Heart right ventricle (tissue), 16 donors: ENCODE results near the gene KRTAP10-3. TPM values are rescaled to one million over a fixed set of nuclear protein-coding genes. Genes with fewer than 3 reads are reported as not detected.
"Not testable (repeated sequence)": the region's sequence is repeated elsewhere in the genome, so short reads cannot be mapped to it uniquely, and the experiment has no call there.

ENCODE experiments used
- ATAC-seq, 8 donors: fragments of 200-7000 bp; cut with Tn5 transposase; one replicate each; pipeline ENCODE4 v1.9.1; 2020; ENCODE audit warnings: mild to moderate bottlenecking in 8 of 8, moderate library complexity in 8 of 8, moderate number of reproducible peaks in 1 of 8
- DNase-seq, 2 donors: peaks; one replicate each; pipeline ENCODE4 v3.0.0-alpha.2; 2020
- H3K27ac ChIP-seq, 10 donors: fragments of 200-600 bp; sonication (generic) in 2 of 10; one replicate each; pipeline versions ENCODE4 v1.5.0 to v1.8.0; 2020 to 2022; ENCODE audit warnings: mild to moderate bottlenecking in 3 of 10
- H3K27me3 ChIP-seq, 7 donors: fragments of 200-600 bp; one replicate each; pipeline ENCODE4 v1.8.0; 2021 to 2022; ENCODE audit warnings: mild to moderate bottlenecking in 2 of 7
- H3K36me3 ChIP-seq, 9 donors: fragments of 200-600 bp; sonication (generic) in 1 of 9; one replicate each; pipeline versions ENCODE4 v1.5.0 to v1.8.0; 2020 to 2022; ENCODE audit warnings: mild to moderate bottlenecking in 2 of 9
- H3K4me1 ChIP-seq, 9 donors: fragments of 200-600 bp; sonication (generic) in 1 of 9; one replicate each; pipeline versions ENCODE4 v1.5.0 to v1.8.0; 2020 to 2022; ENCODE audit warnings: mild to moderate bottlenecking in 4 of 9
- H3K4me3 ChIP-seq, 10 donors: fragments of 200-600 bp; sonication (generic) in 2 of 10; one replicate each; pipeline versions ENCODE4 v1.5.0 to v1.8.0; 2020 to 2022; ENCODE audit warnings: mild to moderate bottlenecking in 7 of 10, moderate library complexity in 2 of 10
- H3K9me3 ChIP-seq, 11 donors: fragments of 200-600 bp in 10 of 11; sonication (generic) in 2 of 11; one replicate each; pipeline versions ENCODE4 v1.5.0 to v1.8.0; 2013 to 2022; ENCODE audit warnings: mild to moderate bottlenecking in 2 of 11, control low read depth in 1 of 11, moderate library complexity in 1 of 11
- CTCF ChIP-seq, 9 donors: fragments of 200-600 bp; sonication (generic) in 2 of 9; IDR thresholded peaks; one replicate each; pipeline versions ENCODE4 v1.5.0 to v1.8.0; 2021 to 2022; ENCODE audit warnings: antibody characterized with exemption in 9 of 9, mild to moderate bottlenecking in 5 of 9, moderate library complexity in 1 of 9
- WGBS, 2 donors: extraction: QIAGEN DNeasy Blood & Tissue Kit; methylation state at CpG; one replicate each; pipeline ENCODE4 v1.1.7; 2013; ENCODE audit warnings: inconsistent platforms in 1 of 2; 5-methylcytosine and 5-hydroxymethylcytosine counted together
- intact Hi-C, 10 donors: fragments of 100-400 bp; cut with DNase I; formaldehyde crosslinking; loops; one replicate each; pipeline versions ENCODE4 v1.11.1 to v1.14.2; 2022
- polyA plus RNA-seq, 2 donors: library from polyadenylated mRNA; stranded (reverse); fragments of 200-250 nt; gene quantifications; one replicate each; pipeline ENCODE4 v1.2.3, GENCODE V29; 2013
- total RNA-seq, 10 donors: library from RNA; stranded (reverse); fragmentation: NEBNext Ultra II Directional in 3 of 10; extraction: Animal tissue kit (Norgen Biotek cat#: 25700) in 3 of 10; gene quantifications; one replicate each; pipeline versions ENCODE4 v1.2.1 to v1.2.4, GENCODE V29; 2021 to 2023
- donor health status: Arrhythmogenic right ventricular cardiomyopathy.
- donor health status: ischemic (EF 13 %, LVEDD 7.1; RV severe dilation, severe dysfunction).
- donor health status: healthy with polysubstance abuse.
- donor health status: DM: no; HTN: yes; CAD: no.
- donor health status: DM: no; HTN: no; CAD: no.
- donor health status: ischemic (EF 25% LVEDD 6.9; RV normal size, moderate dysfunction).
- donor health status: ischemic (EF 25% LVEDD 5.7; RV mildly dilated, moderate dysfunction).
- donor health status: healthy.
- donor health status: DM: yes; HTN: yes; CAD: no.
- donor health status: Ischemic cardiomyopathy.
- donor health status: ischemic (EF 35%, LVEDD 5.7; RV mildly dilated, moderate dysfunction).
- donor health status: nonischemic (EF 11% LVEDD 7.7; RV severe dilation, severe dysfunction).
- donor health status: DM: yes; HTN: yes; CAD: no.
- donor health status: PGD.
- donor health status: ischemic (EF 29% LVEDD 5.4; RV normal size, mild dysfunction).
- donor health status: nonischemic (EF 23%, LVEDD 6.1; RV moderate dilation, normal function).

KRTAP10-3 gene
- total and polyA plus RNA-seq, 12 donors: not detected

DNA sequence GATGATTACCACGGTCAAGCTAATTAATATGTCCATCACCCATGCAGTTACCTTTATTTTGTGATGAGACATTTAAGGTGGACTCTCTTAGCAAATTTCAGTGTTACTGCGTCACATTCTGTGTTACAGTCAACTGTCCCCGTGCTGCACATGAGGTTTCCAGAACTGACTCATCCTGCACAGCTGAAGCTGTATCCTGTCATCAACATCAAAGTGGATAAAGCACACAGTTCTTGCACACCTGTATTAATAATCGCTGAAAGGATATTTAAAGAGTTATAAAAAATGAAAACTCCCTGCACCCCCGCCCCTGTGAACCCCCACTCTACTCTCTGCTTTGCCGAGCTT lies 25.2 kb upstream of the KRTAP10-3 start:
- 71% methylated on average over 6 of the region's 6 CpGs for WGBS, 2 donors
- peaks cover 0 to 61% (median 22%) of the 10 kb centered on the region in 7 donors for H3K27me3 ChIP-seq
- H3K36me3 ChIP-seq: no peaks in the 10 kb centered on the region
- H3K4me3 ChIP-seq: no peak overlapping the region
- peaks cover 0 to 33% (median 3%) of the 10 kb centered on the region in 11 donors for H3K9me3 ChIP-seq
- no peak for TF ChIP-seq CTCF (IDR thresholded peaks at IDR 0.05)
- ATAC-seq: no peak
- intact Hi-C loops: no loop called here
- no peak for DNase-seq
- H3K4me1 ChIP-seq: no peaks in the 10 kb centered on the region
- H3K27ac ChIP-seq: no peak overlapping the region

GRCh38 chr21:44583089-44583799 lies 24.6 kb upstream of the KRTAP10-3 start:
- Histone ChIP-seq H3K4me3 (no peak overlapping the region), H3K9me3 (peaks cover 0 to 33% (median 3%) of the 10 kb centered on the region in 11 donors), H3K27ac (no peak overlapping the region), H3K4me1 (no peaks in the 10 kb centered on the region), H3K27me3 (peaks cover 0 to 61% (median 22%) of the 10 kb centered on the region in 7 donors), H3K36me3 (no peaks in the 10 kb centered on the region)
- no peak for DNase-seq
- intact Hi-C loops: no loop called here
- TF ChIP-seq CTCF (IDR thresholded peaks at IDR 0.05): no peak
- peak in 3 of 8 donors; percentile 66 to 78 (median 71) for ATAC-seq
- WGBS, 2 donors: 9 to 17% methylated on average over 11 of the region's 11 CpGs

GRCh38 chr21:44582055-44582454 lies 23.5 kb upstream of the KRTAP10-3 start:
- no peaks in the 10 kb centered on the region for H3K36me3 ChIP-seq
- peaks cover 0 to 41% (median 11%) of the 10 kb centered on the region in 11 donors for H3K9me3 ChIP-seq
- WGBS, 2 donors: 51 to 63% methylated on average over 15 of the region's 15 CpGs
- no peak overlapping the region for H3K27ac ChIP-seq
- ATAC-seq: no peak
- H3K4me1 ChIP-seq: no peaks in the 10 kb centered on the region
- DNase-seq: no peak
- H3K27me3 ChIP-seq: peaks cover 0 to 58% (median 22%) of the 10 kb centered on the region in 7 donors
- intact Hi-C loops: no loop called here
- no peak for TF ChIP-seq CTCF (IDR thresholded peaks at IDR 0.05)
- H3K4me3 ChIP-seq: no peak overlapping the region

GRCh38 chr21:44581158-44581557 lies 22.6 kb upstream of the KRTAP10-3 start:
- TF ChIP-seq CTCF (IDR thresholded peaks at IDR 0.05): no peak
- Histone ChIP-seq H3K36me3 (no peaks in the 10 kb centered on the region), H3K27me3 (peaks cover 0 to 50% (median 17%) of the 10 kb centered on the region in 7 donors), H3K4me1 (no peaks in the 10 kb centered on the region), H3K27ac (no peak overlapping the region), H3K9me3 (peaks cover 0 to 44% (median 18%) of the 10 kb centered on the region in 11 donors), H3K4me3 (no peak overlapping the region)
- ATAC-seq: no peak
- intact Hi-C loops: no loop called here
- DNase-seq: no peak
- 84 to 89% methylated on average over 3 of the region's 3 CpGs for WGBS, 2 donors

DNA sequence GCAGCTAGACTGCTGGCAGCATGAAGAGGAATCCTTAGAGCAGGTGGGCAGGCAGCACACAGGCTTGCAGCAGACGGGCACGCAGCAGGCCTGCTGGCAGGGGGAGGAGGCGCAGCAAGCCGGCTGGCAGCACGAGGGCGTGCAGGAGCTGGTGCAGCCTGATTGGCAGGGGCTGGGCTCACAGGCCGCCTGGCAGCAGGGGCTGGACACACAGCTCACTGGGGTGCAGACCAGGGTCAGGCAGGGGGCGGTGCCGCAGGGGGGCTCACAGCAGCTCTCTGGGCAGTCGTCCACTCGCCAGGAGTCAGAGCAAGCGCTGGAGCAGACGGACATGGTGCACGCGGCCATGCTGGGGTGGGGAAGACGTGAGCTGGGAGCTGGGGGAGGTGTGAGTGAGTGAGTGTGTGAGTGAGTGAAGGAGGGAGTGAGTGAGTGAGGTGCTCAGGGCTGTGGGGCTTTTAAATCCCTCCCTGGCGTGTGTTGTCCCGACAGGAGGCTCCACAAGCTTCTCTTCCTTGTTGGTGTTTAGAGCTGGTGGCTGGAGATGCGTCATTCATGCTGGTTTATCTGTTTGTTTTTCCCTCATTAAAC lies 21.7 kb upstream of the KRTAP10-3 start, which contains the start of gene KRTAP10-5:
TSS of gene KRTAP10-5 (minus strand) at position 374 of the 591 bp plus-strand sequence. CDS start at position 348, 26 bp downstream.
- H3K27ac ChIP-seq, H3K4me1 ChIP-seq, DNase-seq, H3K36me3 ChIP-seq, intact Hi-C loops, H3K4me3 ChIP-seq: not testable (repeated sequence)
- Histone ChIP-seq H3K27me3 (peaks cover 0 to 43% (median 9%) of the 10 kb centered on the region in 7 donors), H3K9me3 (peaks cover 0 to 40% (median 18%) of the 10 kb centered on the region in 11 donors)
- WGBS, 2 donors: 37 to 41% methylated on average over 19 of the region's 19 CpGs
- peak in 1 of 8 donors; percentile 41 for ATAC-seq
